Measurements from ENCODE around the gene RBM22. TPM values are rescaled to one million over a fixed set of nuclear protein-coding genes. Genes with fewer than 3 reads are reported as not detected.
A peak's percentile ranks its signal among the peaks of the same experiment; 100 is the strongest.

Gene RBM22
- total RNA-seq, 1 donor from 2014 or later, result 36.0 TPM

DNA sequence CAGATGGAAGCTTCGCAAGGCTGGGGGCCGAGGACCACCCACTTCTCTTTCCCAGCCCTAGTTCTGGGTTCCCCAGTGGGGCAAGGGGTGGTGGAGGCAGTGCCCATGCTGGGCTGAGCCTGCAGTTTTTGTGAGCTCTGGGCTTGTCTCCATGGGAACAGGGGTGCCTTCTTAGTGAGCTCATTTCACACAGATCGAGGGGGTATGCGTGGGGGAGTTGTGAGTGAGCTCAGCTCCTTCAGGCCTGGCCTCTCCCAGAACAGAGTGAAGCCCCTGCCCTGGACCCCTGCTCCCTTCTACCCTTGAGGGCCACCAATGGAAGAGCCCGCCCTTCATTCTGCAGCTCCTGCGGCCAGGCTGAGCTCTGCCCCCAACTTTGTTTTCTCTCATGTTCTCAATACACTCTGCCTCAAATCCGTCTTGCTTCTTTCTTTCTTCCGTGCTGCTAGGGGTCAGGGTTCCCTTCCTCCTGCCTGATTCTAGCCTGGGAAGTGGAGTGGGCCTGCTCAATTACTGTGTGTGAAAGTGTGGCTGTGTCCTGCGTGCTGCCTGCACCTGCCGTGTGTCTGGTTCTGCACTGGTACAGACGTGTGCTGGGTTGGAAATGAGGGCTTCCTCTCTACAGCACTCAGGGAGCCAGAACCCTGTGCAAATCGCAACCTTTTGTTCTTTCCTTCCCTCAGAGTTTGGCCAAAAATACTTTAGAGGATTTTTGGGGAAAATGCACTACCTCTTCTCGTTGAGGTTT, 48.8 kb downstream of the RBM22 start:
- Mint-ChIP-seq H3K9me3 (ENCODE audit: low read depth) (no peaks in the 10 kb centered on the region), H3K4me3 (ENCODE audit: unreplicated experiment) (no peak overlapping the region), H3K4me1 (ENCODE audit: low read depth) (peaks cover 57% of the 10 kb centered on the region), H3K27me3 (ENCODE audit: low read depth) (no peaks in the 10 kb centered on the region), H3K36me3 (ENCODE audit: low read depth) (peaks cover 44% of the 10 kb centered on the region), H3K27ac (ENCODE audit: unreplicated experiment) (peak overlapping the region; percentile 5)
- DNase-seq (ENCODE audit: low spot score), result no peak
- TF ChIP-seq, protein P1, sequence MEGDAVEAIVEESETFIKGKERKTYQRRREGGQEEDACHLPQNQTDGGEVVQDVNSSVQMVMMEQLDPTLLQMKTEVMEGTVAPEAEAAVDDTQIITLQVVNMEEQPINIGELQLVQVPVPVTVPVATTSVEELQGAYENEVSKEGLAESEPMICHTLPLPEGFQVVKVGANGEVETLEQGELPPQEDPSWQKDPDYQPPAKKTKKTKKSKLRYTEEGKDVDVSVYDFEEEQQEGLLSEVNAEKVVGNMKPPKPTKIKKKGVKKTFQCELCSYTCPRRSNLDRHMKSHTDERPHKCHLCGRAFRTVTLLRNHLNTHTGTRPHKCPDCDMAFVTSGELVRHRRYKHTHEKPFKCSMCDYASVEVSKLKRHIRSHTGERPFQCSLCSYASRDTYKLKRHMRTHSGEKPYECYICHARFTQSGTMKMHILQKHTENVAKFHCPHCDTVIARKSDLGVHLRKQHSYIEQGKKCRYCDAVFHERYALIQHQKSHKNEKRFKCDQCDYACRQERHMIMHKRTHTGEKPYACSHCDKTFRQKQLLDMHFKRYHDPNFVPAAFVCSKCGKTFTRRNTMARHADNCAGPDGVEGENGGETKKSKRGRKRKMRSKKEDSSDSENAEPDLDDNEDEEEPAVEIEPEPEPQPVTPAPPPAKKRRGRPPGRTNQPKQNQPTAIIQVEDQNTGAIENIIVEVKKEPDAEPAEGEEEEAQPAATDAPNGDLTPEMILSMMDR (IDR thresholded peaks at IDR 0.05), result no peak

DNA sequence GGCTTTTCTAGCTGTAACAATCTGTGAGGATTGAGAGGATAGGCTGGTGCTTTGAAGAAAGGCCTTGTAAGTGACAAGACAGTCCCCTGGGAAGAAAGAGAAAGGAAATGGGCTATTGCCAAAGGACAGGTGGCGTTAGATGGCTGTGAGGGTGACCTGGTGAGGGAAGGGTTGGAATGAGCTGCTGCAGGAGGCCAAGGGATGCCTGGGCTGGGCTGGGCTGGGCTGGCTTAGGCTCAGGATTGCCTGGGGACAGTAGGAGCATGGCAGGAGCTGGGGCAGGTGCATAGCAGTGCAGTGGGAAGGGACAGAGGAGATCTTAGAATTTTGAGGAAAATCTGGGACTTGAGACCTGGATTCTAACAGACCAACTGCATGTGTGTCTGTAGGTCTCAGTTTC, 49.5 kb downstream of the RBM22 start:
- H3K27ac Mint-ChIP-seq (ENCODE audit: unreplicated experiment), result peak overlapping the region; percentile 37
- H3K9me3 Mint-ChIP-seq (ENCODE audit: low read depth), result no peaks in the 10 kb centered on the region
- no peak for DNase-seq (ENCODE audit: low spot score)
- H3K4me1 Mint-ChIP-seq (ENCODE audit: low read depth), result peaks cover 57% of the 10 kb centered on the region
- TF ChIP-seq, protein P1 (IDR thresholded peaks at IDR 0.05), result no peak
- peaks cover 44% of the 10 kb centered on the region for H3K36me3 Mint-ChIP-seq (ENCODE audit: low read depth)
- H3K4me3 Mint-ChIP-seq (ENCODE audit: unreplicated experiment), result no peak overlapping the region
- H3K27me3 Mint-ChIP-seq (ENCODE audit: low read depth), result no peaks in the 10 kb centered on the region

DNA sequence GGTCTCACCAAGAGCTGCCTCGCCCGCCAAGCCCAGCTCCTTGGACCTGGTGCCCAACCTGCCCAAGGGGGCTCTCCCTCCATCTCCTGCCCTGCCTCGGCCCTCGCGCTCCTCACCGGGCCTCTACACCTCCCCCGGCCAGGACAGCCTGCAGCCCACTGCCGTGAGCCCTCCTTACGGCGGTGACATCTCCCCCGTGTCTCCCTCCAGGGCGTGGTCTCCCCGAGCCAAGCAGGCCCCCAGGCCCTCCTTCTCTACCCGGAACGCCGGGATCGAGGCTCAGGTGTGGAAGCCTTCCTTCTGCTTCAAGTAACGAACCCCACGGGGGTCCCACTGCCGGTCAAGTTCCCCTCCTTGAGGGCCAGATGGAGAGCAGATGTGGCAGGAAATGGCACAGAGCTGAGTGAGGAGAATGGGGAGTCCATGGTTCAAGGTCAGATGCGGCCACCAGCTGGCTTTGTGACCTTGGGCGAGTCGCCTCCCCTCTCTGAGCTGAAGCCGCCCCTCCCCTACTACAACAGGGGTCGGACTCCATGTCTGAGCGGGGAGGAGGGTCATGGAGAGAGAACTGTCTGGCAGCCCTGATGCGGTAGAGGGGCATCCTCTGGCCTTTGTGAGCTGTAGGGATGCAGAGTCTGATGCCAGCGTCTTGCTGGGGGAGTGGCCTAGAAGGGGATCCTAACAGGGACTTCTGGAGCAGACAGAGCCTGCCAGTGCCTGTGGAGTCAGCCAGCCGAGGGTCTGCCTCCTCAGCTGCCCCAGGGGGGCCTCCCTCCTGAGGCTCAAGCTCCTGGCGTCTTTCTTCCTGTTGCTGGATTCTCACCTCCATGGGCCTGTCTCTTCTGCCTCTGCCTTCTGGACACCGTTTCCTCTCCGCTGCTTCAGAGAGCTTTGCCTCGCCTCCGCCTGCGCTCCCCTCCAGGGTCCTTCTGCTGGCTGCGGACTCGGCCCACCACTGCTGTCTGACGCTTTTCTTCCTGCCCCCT, 50.5 kb downstream of the RBM22 start:
- Mint-ChIP-seq H3K4me1 (ENCODE audit: low read depth) (peaks cover 57% of the 10 kb centered on the region), H3K9me3 (ENCODE audit: low read depth) (no peaks in the 10 kb centered on the region), H3K36me3 (ENCODE audit: low read depth) (peaks cover 43% of the 10 kb centered on the region), H3K27ac (ENCODE audit: unreplicated experiment) (no peak overlapping the region), H3K4me3 (ENCODE audit: unreplicated experiment) (no peak overlapping the region), H3K27me3 (ENCODE audit: low read depth) (no peaks in the 10 kb centered on the region)
- TF ChIP-seq, protein P1 (IDR thresholded peaks at IDR 0.05), result no peak
- DNase-seq (ENCODE audit: low spot score), result no peak

DNA sequence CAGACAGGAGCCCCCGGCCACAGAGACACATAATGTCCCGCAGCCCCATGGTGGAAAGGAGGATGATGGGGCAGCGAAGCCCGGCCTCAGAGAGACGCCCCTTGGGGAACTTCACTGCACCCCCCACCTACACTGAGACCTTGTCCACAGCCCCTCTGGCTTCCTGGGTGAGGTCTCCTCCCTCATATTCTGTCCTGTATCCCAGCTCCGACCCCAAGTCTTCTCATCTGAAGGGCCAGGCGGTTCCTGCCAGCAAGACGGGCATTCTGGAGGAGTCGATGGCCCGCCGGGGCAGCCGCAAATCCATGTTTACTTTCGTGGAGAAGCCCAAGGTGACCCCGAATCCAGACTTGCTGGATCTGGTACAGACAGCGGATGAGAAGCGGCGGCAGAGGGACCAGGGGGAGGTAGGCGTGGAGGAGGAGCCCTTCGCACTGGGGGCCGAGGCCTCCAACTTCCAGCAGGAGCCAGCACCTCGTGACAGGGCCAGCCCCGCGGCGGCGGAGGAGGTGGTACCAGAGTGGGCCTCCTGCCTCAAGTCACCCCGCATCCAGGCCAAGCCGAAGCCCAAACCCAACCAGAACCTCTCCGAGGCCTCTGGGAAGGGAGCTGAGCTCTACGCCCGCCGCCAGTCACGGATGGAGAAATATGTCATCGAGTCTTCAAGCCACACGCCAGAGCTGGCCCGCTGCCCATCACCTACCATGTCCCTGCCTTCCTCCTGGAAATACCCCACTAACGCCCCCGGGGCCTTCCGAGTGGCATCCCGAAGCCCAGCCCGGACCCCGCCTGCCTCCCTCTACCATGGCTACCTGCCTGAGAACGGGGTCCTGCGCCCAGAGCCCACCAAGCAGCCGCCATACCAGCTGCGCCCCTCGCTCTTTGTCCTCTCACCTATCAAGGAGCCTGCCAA, 51.5 kb downstream of the RBM22 start:
- Mint-ChIP-seq H3K27me3 (ENCODE audit: low read depth) (no peaks in the 10 kb centered on the region), H3K27ac (ENCODE audit: unreplicated experiment) (no peak overlapping the region), H3K36me3 (ENCODE audit: low read depth) (peaks cover 40% of the 10 kb centered on the region), H3K4me3 (ENCODE audit: unreplicated experiment) (no peak overlapping the region), H3K9me3 (ENCODE audit: low read depth) (no peaks in the 10 kb centered on the region), H3K4me1 (ENCODE audit: low read depth) (peaks cover 64% of the 10 kb centered on the region)
- DNase-seq (ENCODE audit: low spot score), result no peak
- TF ChIP-seq, protein P1 (IDR thresholded peaks at IDR 0.05), result no peak

All from chondrocyte (in vitro differentiated cells).